Muscle layer of duodenum (tissue), 2 donors: ENCODE results near the gene NFKBIE.

ENCODE experiments used
- H3K27ac ChIP-seq: one replicate; pipeline ENCODE4 v1.7.0; 2013; ENCODE audit warnings: mild to moderate bottlenecking, low read length
- H3K27me3 ChIP-seq: one replicate; pipeline ENCODE4 v1.7.0; 2013; ENCODE audit warnings: low read depth, mild to moderate bottlenecking, control low read depth, low read length
- H3K36me3 ChIP-seq, 2 donors: one replicate each; pipeline ENCODE4 v1.7.0; 2013; ENCODE audit warnings: low read length in 2 of 2, control low read depth in 1 of 2, mild to moderate bottlenecking in 1 of 2; ENCODE audit not compliant: insufficient read depth in 2 of 2, control insufficient read depth in 1 of 2
- H3K4me1 ChIP-seq, 2 donors: one replicate each; pipeline ENCODE4 v1.7.0; 2013; ENCODE audit warnings: low read length in 2 of 2, mild to moderate bottlenecking in 2 of 2, control low read depth in 1 of 2, moderate library complexity in 1 of 2; ENCODE audit not compliant: insufficient read depth in 2 of 2, control insufficient read depth in 1 of 2
- H3K4me3 ChIP-seq, 2 donors: one replicate each; pipeline ENCODE4 v1.7.0; 2013; ENCODE audit warnings: low read length in 2 of 2, low read depth in 1 of 2, mild to moderate bottlenecking in 1 of 2
- H3K9me3 ChIP-seq, 2 donors: one replicate each; pipeline ENCODE4 v1.7.0; 2013; ENCODE audit warnings: low read length in 2 of 2, control low read depth in 1 of 2, mild to moderate bottlenecking in 1 of 2; ENCODE audit not compliant: control insufficient read depth in 1 of 2
- donor health status: healthy.

The NFKBIE gene

DNA sequence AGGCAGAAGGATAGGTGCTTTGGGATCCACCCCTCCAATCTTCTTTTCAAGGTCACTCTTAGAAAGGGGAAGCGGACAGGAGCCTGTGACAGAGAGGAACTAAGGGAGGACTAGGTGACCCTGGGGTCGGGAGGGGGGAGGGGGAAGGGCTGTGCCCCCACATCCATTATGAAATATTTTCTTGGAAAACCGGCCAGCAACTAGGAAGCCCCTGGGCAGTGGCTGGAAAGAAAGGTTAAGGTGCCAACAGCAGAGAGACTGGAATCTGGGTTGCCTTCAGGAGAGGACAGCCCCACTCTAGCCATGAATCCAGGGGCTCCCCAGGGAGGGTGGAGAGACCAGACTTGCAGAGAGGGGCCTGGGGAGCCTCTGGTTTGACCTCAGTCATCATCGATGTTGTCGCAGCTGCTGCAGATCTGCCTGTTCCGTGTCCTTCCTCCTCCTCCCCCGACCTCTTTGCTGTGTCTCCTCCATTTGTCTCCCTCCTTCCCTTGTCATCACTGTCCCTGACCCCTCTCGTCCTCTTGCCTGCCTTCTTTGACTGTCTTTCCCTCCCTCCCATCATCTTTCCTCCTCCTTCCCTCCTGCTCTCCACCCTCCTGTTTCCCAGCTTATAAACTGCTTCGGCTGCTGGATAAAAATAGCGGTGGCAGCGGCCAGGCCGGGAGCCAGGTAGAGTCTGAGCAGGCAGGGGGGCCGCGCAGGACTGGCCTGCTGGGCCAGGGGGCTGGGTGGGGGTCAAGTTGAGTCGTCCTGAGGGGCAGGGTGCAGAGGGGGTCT is 38.8 kb downstream of the NFKBIE start:
- Histone ChIP-seq H3K27me3 (no peaks in the 10 kb centered on the region), H3K4me1 (peaks cover 23 to 91% of the 10 kb centered on the region in 2 donors), H3K36me3 (peaks cover 3 to 16% of the 10 kb centered on the region in 2 donors), H3K4me3 (peak overlapping the region in 1 of 2 donors; percentile 32), H3K27ac (peak overlapping the region; percentile 40), H3K9me3 (no peaks in the 10 kb centered on the region)

DNA sequence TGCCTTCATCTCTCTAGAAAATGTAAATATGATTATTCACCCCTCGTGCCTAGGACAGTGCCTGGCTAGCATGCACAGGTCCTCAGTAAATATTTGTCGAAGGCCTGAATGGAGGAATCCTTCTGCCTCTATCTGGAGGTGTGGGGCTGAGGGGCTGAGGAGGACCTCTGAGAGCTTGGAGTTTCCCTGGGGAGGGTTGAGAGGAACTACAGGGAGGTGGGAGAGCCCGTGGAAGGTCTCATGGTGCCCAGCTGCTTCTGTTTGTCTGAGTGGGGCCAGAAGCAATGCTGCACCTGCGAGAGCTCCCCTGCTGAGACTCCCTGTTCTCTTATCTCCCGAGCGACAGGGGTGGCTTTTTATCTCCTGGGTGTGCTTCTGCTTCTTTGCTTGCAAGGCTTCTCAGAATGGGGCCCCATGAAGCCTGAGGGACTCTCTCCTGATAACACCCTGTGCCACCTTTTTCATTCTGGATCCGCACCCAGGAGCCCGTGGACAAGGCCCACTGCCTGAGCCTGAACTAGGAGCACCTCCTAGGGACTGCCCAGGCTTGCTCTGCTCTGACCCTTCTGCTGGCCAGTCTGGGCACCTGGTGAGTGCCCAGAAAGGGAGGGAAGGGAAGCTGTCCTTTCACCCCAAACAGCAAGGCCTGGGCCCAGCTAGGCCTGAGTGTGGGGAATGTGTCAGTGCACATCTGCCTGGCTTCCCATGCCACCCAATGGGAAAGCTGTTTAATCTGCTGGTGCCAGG is 39.6 kb downstream of the NFKBIE start:
- peaks cover 3 to 15% of the 10 kb centered on the region in 2 donors for H3K36me3 ChIP-seq
- no peaks in the 10 kb centered on the region for H3K9me3 ChIP-seq
- no peaks in the 10 kb centered on the region for H3K27me3 ChIP-seq
- H3K27ac ChIP-seq = no peak overlapping the region
- H3K4me3 ChIP-seq = peak overlapping the region in 1 of 2 donors; percentile 32
- peaks cover 26 to 91% of the 10 kb centered on the region in 2 donors for H3K4me1 ChIP-seq

DNA sequence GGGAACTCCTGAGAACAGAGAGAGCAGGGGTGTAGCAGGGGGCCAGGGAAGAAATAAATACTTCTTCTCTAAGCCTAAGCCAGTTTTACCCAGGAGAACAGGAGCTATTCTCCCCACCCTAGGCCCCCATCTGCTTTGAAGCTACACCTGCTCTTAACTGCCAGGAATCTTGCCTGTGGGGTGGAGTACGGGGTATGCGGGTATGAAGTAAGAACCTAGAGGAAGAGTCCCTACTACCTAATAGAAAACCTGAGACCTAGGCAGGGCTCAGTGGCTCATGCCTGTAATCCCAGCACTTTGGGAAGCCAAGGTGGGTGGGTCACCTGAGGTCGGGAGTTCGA is 40.4 kb downstream of the NFKBIE start:
- Histone ChIP-seq H3K36me3 (peaks cover 2 to 7% of the 10 kb centered on the region in 2 donors), H3K4me3 (peak overlapping the region; percentile 62 to 76), H3K27me3 (no peaks in the 10 kb centered on the region), H3K27ac (no peak overlapping the region), H3K9me3 (no peaks in the 10 kb centered on the region), H3K4me1 (peaks cover 27 to 89% of the 10 kb centered on the region in 2 donors)

GRCh38 chr6:44224029-44224964 is 41.1 kb downstream of the NFKBIE start:
- peaks cover 27 to 85% of the 10 kb centered on the region in 2 donors for H3K4me1 ChIP-seq
- no peaks in the 10 kb centered on the region for H3K9me3 ChIP-seq

DNA sequence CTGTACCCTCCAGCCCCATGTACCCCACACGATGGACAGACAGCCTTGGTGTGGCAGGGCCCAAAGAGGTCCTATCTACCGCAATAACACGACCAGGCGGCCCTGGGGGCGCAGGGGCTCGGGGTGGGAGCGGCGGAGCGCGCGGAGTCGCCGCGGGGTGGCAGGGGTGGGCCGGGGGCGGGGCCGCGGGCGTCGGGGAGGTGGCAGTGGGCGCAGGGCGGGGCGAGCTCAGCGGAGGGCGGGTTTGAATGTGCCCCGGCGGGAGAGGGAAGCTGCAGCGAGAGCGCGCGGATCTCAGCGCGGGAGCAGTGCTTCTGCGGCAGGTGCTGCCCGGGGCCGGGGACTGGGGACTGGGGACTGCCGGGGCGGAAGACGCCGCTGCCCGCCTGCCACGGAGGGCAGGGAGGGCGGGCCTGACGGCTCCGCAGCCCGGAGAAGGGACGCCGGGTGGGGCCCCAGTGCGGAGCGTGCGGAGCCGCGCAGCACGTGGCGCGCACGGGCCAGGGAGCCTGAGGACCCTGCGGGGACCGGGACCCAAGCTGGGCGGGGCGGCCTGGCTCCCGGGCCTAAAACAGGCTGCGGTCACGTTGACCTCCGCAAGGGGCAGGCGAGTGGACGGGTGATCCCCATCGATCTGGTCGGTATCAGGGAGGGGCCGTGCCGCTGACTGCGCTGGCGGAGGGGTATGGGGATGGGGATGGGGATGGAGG is 41.9 kb downstream of the NFKBIE start, which contains the start of gene SLC29A1:
Gene SLC29A1, plus strand, starts transcription at position 277 of the 710 bp plus-strand sequence. CDS start 3,719 bp downstream, outside the sequence.
- H3K4me1 ChIP-seq = peaks cover 23 to 84% of the 10 kb centered on the region in 2 donors
- H3K27me3 ChIP-seq = no peaks in the 10 kb centered on the region
- peak within 1 kb of the TSS; percentile 62 to 76 for H3K4me3 ChIP-seq
- peak within 1 kb of the TSS; percentile 51 for H3K27ac ChIP-seq
- no peaks in the 10 kb centered on the region for H3K36me3 ChIP-seq
- H3K9me3 ChIP-seq = no peaks in the 10 kb centered on the region

More at GRCh38 chr6:44224029-44224964, 41.1 kb downstream of the NFKBIE start:
- H3K27me3 ChIP-seq = no peaks in the 10 kb centered on the region
- H3K4me3 ChIP-seq = peak overlapping the region; percentile 62 to 76
- peaks cover 0 to under 1% of the 10 kb centered on the region in 2 donors for H3K36me3 ChIP-seq
- H3K27ac ChIP-seq = peak overlapping the region; percentile 14

DNA sequence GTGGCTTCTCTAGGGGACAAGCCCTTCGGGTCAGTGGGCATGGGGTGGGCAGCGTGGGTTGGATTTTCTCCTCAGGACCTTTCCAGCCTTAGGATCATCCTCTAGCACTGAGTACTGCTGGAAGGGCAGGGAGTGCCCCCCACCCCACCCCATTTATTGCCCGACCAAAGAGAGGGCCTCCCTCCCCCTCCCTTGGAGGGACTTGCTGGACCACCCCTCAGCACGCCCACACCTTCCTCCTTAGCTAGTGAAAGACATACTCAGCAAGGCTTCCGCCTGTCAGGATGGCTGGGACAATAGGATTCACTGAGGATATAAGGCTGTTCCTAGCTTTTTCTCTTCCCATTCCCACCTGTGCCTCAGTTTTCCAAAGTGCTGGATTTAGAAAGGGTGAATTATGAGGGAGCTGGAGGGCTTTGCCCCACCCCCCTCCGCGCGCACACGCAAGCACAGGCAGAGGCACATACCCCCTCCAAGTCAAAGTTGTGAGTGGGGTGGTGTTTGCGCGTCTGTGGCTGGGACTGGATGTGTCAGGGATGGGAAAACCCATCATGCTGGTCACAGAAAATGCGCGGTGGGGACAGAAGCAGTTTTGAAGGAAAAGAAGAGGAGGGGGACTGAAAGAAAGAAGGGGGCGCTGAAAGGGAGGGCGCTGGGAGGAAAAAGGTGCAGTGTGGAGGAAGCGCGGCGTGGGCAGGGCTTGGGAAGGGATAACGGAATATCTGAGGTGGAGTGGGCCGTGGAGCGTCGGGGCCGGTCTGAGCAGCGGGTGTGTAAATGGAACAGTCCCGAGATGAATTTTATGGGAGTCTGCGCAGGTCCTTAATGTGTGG is 42.6 kb downstream of the NFKBIE start:
- no peaks in the 10 kb centered on the region for H3K36me3 ChIP-seq
- H3K4me3 ChIP-seq = peak overlapping the region; percentile 50 to 76
- no peaks in the 10 kb centered on the region for H3K27me3 ChIP-seq
- H3K27ac ChIP-seq = peak overlapping the region; percentile 51
- no peaks in the 10 kb centered on the region for H3K9me3 ChIP-seq
- peaks cover 30 to 82% of the 10 kb centered on the region in 2 donors for H3K4me1 ChIP-seq

- no peaks in the 10 kb centered on the region for H3K27me3 ChIP-seq
- no peaks in the 10 kb centered on the region for H3K9me3 ChIP-seq
- H3K4me1 ChIP-seq = peaks cover 32 to 82% of the 10 kb centered on the region in 2 donors
- H3K27ac ChIP-seq = peak overlapping the region; percentile 27
- no peak overlapping the region for H3K4me3 ChIP-seq
- H3K36me3 ChIP-seq = no peaks in the 10 kb centered on the region
These were observed 43.4 kb downstream of the NFKBIE start for GRCh38 chr6:44221961-44222335.

DNA sequence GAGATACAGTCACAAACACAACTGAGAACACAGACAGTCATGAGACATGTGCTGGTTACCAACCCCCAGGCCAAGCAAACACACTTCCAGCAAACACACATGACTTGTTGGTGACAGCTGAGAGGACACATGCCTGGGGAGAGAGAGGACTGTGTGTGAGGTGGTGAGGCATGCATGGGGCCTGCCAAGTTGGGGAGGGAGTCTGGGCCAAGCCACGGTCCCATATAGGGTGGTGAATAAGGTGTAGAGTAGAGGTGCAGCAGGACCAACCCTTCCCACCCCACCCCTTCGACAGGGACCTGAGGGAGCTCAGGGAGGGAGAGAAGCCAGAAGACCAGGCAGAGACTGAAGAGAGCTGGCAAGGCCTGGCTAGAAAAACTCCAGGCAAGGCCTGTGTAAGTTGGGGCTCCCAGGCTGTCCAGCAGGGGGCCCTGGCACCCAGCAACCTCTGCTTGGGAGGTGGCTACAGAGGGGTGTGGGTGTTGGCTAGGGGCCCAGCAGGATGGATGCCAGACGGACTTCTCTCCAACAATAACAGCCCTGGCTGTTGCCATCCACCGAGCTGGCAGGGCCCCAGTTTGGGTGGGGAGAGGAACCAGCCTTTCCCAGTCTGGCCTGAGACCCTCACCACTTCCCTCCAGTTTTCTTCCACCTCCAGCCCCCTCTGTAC is 43.9 kb downstream of the NFKBIE start:
- no peaks in the 10 kb centered on the region for H3K27me3 ChIP-seq
- H3K9me3 ChIP-seq = no peaks in the 10 kb centered on the region
- H3K36me3 ChIP-seq = no peaks in the 10 kb centered on the region
- peak overlapping the region; percentile 27 for H3K27ac ChIP-seq
- H3K4me3 ChIP-seq = no peak overlapping the region
- H3K4me1 ChIP-seq = peaks cover 36 to 81% of the 10 kb centered on the region in 2 donors

DNA sequence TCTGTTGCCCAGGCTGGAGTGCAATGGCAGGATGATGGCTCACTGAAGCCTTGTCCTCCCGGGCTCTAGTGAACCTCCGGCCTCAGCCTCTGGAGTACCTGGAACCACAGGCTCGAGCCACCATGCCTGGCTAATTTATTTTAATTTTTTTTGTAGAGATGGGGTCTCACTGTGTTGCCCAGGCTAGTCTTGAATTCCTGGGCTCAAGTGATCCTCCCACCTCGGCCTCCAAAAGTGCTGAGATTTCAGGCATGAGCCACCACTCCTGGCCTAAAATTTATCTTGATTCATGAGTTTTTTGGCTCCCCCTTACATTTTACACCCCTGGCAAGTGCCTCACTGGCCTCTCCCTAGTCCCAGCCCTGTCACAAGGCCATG is 44.4 kb downstream of the NFKBIE start:
- H3K4me1 ChIP-seq = peaks cover 36 to 76% of the 10 kb centered on the region in 2 donors
- H3K36me3 ChIP-seq = no peaks in the 10 kb centered on the region
- peak overlapping the region; percentile 27 for H3K27ac ChIP-seq
- no peaks in the 10 kb centered on the region for H3K27me3 ChIP-seq
- H3K4me3 ChIP-seq = no peak overlapping the region
- no peaks in the 10 kb centered on the region for H3K9me3 ChIP-seq
